Astrocyte (in vitro differentiated cells and primary cell): ENCODE measurements around the gene PPP1R13B. TPM values are rescaled to one million over a fixed set of nuclear protein-coding genes. Genes with fewer than 3 reads are reported as not detected.

Source experiments
- DNase-seq: peaks from one replicate; pipeline ENCODE4 v3.0.0-alpha.2; 2010; ENCODE audit warnings: low read depth
- FAIRE-seq: peaks from 2 replicates; lab custom pipeline; 2011; peaks lifted over from hg19 to GRCh38; lab: Jason Lieb, UNC
- H2AFZ ChIP-seq: 2 replicates; pipeline ENCODE4 v1.6.0; 2012; ENCODE audit warnings: low read depth, low read length, inconsistent platforms
- H3K27ac ChIP-seq: 2 replicates; pipeline ENCODE4 v1.5.1; 2011; ENCODE audit warnings: low read depth, low read length, inconsistent platforms
- H3K27me3 ChIP-seq: 2 replicates; pipeline ENCODE4 v1.6.0; 2011; ENCODE audit warnings: low read length, inconsistent platforms; ENCODE audit not compliant: insufficient read depth
- H3K36me3 ChIP-seq: 2 replicates; pipeline ENCODE4 v1.5.1; 2011; ENCODE audit warnings: low read length, inconsistent platforms; ENCODE audit not compliant: insufficient read depth
- H3K4me1 ChIP-seq: 2 replicates; pipeline ENCODE4 v1.5.1; 2011; ENCODE audit warnings: low read length, inconsistent platforms; ENCODE audit not compliant: insufficient read depth
- H3K4me2 ChIP-seq: 2 replicates; pipeline ENCODE4 v1.6.0; 2012; ENCODE audit warnings: low read length, inconsistent platforms
- H3K4me3 ChIP-seq: 2 replicates; pipeline ENCODE4 v1.5.1; 2011; ENCODE audit warnings: low read depth, mild to moderate bottlenecking, low read length, inconsistent platforms; ENCODE audit not compliant: insufficient read depth
- H3K79me2 ChIP-seq: 2 replicates; pipeline ENCODE4 v1.6.0; 2012; ENCODE audit warnings: mild to moderate bottlenecking, low read length, inconsistent platforms; ENCODE audit not compliant: insufficient read depth
- H3K9ac ChIP-seq: 2 replicates; pipeline ENCODE4 v1.6.0; 2012; ENCODE audit warnings: mild to moderate bottlenecking, low read length, inconsistent platforms
- H3K9me3 ChIP-seq: 2 replicates; pipeline ENCODE4 v1.5.1; 2012; ENCODE audit warnings: low read depth, mild to moderate bottlenecking, low read length, inconsistent platforms; ENCODE audit not compliant: insufficient read depth
- H4K20me1 ChIP-seq: 2 replicates; pipeline ENCODE4 v1.6.0; 2012; ENCODE audit warnings: low read length, inconsistent platforms; ENCODE audit not compliant: insufficient read depth
- H3K27ac Mint-ChIP-seq: one replicate; pipeline ENCODE4 v1.8.0; 2021; ENCODE audit warnings: mild to moderate bottlenecking, mixed read lengths; ENCODE audit not compliant: unreplicated experiment
- H3K27me3 Mint-ChIP-seq: one replicate; pipeline ENCODE4 v1.8.0; 2021; ENCODE audit warnings: low read depth, mixed read lengths; ENCODE audit not compliant: unreplicated experiment
- H3K36me3 Mint-ChIP-seq: one replicate; pipeline ENCODE4 v1.8.0; 2021; ENCODE audit warnings: low read depth, mixed read lengths; ENCODE audit not compliant: unreplicated experiment
- H3K4me1 Mint-ChIP-seq: one replicate; pipeline ENCODE4 v1.8.0; 2021; ENCODE audit warnings: low read depth, mixed read lengths; ENCODE audit not compliant: unreplicated experiment
- H3K4me3 Mint-ChIP-seq: one replicate; pipeline ENCODE4 v1.8.0; 2021; ENCODE audit warnings: mild to moderate bottlenecking, moderate library complexity, mixed read lengths; ENCODE audit not compliant: unreplicated experiment
- H3K9me3 Mint-ChIP-seq: one replicate; pipeline ENCODE4 v1.8.0; 2021; ENCODE audit warnings: mild to moderate bottlenecking, mixed read lengths; ENCODE audit not compliant: unreplicated experiment
- CTCF ChIP-seq: IDR thresholded peaks from 2 replicates; pipeline ENCODE4 v1.5.1; 2011; ENCODE audit warnings: low read depth, mild to moderate bottlenecking, inconsistent platforms, low read length, moderate library complexity; ENCODE audit not compliant: insufficient read depth
- EZH2 ChIP-seq: IDR thresholded peaks from 2 replicates; pipeline ENCODE4 v1.6.1; 2012; ENCODE audit warnings: mild to moderate bottlenecking, low read length, inconsistent platforms; ENCODE audit not compliant: insufficient read depth
- total RNA-seq: library from RNA; stranded (reverse); gene quantifications from 2 replicates; pipeline ENCODE4 v1.2.1, GENCODE V29; 2021

The PPP1R13B gene
- total RNA-seq, 1 donor from 2014 or later: 7.0 TPM

GRCh38 chr14:103879118-103879569 is 31.8 kb upstream of the PPP1R13B start:
- TF ChIP-seq EZH2: no peak
- TF ChIP-seq CTCF: no peak
- Histone ChIP-seq H3K9me3 (no peaks in the 10 kb centered on the region), H3K4me3 (no peak overlapping the region), H3K36me3 (no peaks in the 10 kb centered on the region), H3K27ac (no peak overlapping the region), H3K9ac (no peak overlapping the region), H3K4me2 (peak overlapping the region; percentile 79), H3K4me1 (peaks cover 15% of the 10 kb centered on the region), H3K79me2 (no peaks in the 10 kb centered on the region), H4K20me1 (peaks cover 8% of the 10 kb centered on the region), H3K27me3 (no peaks in the 10 kb centered on the region), H2AFZ (no peak overlapping the region)
- H3K9me3 Mint-ChIP-seq: no peaks in the 10 kb centered on the region
- FAIRE-seq (no peak), DNase-seq (no peak)
- no peak overlapping the region for H3K4me3 Mint-ChIP-seq
- H3K4me1 Mint-ChIP-seq: no peaks in the 10 kb centered on the region
- H3K27me3 Mint-ChIP-seq: peaks cover 16% of the 10 kb centered on the region
- no peak overlapping the region for H3K27ac Mint-ChIP-seq
- H3K36me3 Mint-ChIP-seq: peaks cover 1% of the 10 kb centered on the region

GRCh38 chr14:103878180-103878579 is 30.8 kb upstream of the PPP1R13B start:
- DNase-seq: no peak
- H3K4me3 Mint-ChIP-seq: no peak overlapping the region
- H3K27me3 Mint-ChIP-seq: peaks cover 16% of the 10 kb centered on the region
- no peak overlapping the region for H3K27ac ChIP-seq
- no peak overlapping the region for H2AFZ ChIP-seq
- peaks cover 15% of the 10 kb centered on the region for H3K4me1 ChIP-seq
- H3K4me3 ChIP-seq: no peak overlapping the region
- no peaks in the 10 kb centered on the region for H3K4me1 Mint-ChIP-seq
- no peaks in the 10 kb centered on the region for H3K27me3 ChIP-seq
- H3K4me2 ChIP-seq: no peak overlapping the region
- no peaks in the 10 kb centered on the region for H3K9me3 Mint-ChIP-seq
- H3K36me3 Mint-ChIP-seq: peaks cover 1% of the 10 kb centered on the region
- no peak for TF ChIP-seq CTCF
- TF ChIP-seq EZH2: no peak
- H3K79me2 ChIP-seq: no peaks in the 10 kb centered on the region
- H3K27ac Mint-ChIP-seq: no peak overlapping the region
- H3K9me3 ChIP-seq: no peaks in the 10 kb centered on the region
- peaks cover 8% of the 10 kb centered on the region for H4K20me1 ChIP-seq
- no peak overlapping the region for H3K9ac ChIP-seq
- no peaks in the 10 kb centered on the region for H3K36me3 ChIP-seq
- FAIRE-seq: no peak

- Histone ChIP-seq H3K27ac (no peak overlapping the region), H3K9ac (no peak overlapping the region), H3K79me2 (no peaks in the 10 kb centered on the region), H3K4me1 (peaks cover 11% of the 10 kb centered on the region), H4K20me1 (no peaks in the 10 kb centered on the region), H3K9me3 (no peaks in the 10 kb centered on the region), H3K4me3 (no peak overlapping the region), H3K36me3 (no peaks in the 10 kb centered on the region), H2AFZ (no peak overlapping the region), H3K27me3 (no peaks in the 10 kb centered on the region), H3K4me2 (no peak overlapping the region)
- DNase-seq (no peak), FAIRE-seq (no peak)
- H3K36me3 Mint-ChIP-seq: peaks cover 1% of the 10 kb centered on the region
- H3K27me3 Mint-ChIP-seq: peaks cover 2% of the 10 kb centered on the region
- no peaks in the 10 kb centered on the region for H3K9me3 Mint-ChIP-seq
- no peaks in the 10 kb centered on the region for H3K4me1 Mint-ChIP-seq
- H3K27ac Mint-ChIP-seq: no peak overlapping the region
- no peak overlapping the region for H3K4me3 Mint-ChIP-seq
- TF ChIP-seq CTCF (no peak), EZH2 (no peak)
Observed at GRCh38 chr14:103875010-103875409, 27.6 kb upstream of the PPP1R13B start.
